ENCODE measurements around the gene SMG5. TPM values are rescaled to one million over a fixed set of nuclear protein-coding genes. Genes with fewer than 3 reads are reported as not detected.

The SMG5 gene
- total RNA-seq, 1 donor from 2014 or later, result 57.7 TPM

GRCh38 chr1:156232201-156232894 lies 50.3 kb downstream of the SMG5 start:
- Histone ChIP-seq H3K27ac (no peak overlapping the region), H3K36me3 (peaks cover 0 to 48% of the 10 kb centered on the region in 2 donors), H3K4me3 (no peak overlapping the region), H3K9me3 (no peaks in the 10 kb centered on the region), H3K4me1 (no peaks in the 10 kb centered on the region), H3K27me3 (no peaks in the 10 kb centered on the region)
- TF ChIP-seq POLR2AphosphoS5 (IDR thresholded peaks at IDR 0.05; ENCODE audit: insufficient read depth in 1 of 2, low read depth in 1 of 2), result no peak
- no peak for TF ChIP-seq POLR2A (IDR thresholded peaks at IDR 0.05)
- no peak for TF ChIP-seq CTCF (IDR thresholded peaks at IDR 0.05)
- intact Hi-C loops (cut with DNase I), result no loop called here
- DNase-seq (ENCODE audit: extremely low spot score in 2 of 2), result no peak

GRCh38 chr1:156230473-156230837 lies 52.2 kb downstream of the SMG5 start:
- peaks cover 0 to 40% of the 10 kb centered on the region in 2 donors for H3K36me3 ChIP-seq
- intact Hi-C loops (cut with DNase I), result no loop called here
- no peaks in the 10 kb centered on the region for H3K9me3 ChIP-seq
- H3K4me3 ChIP-seq, result no peak overlapping the region
- H3K4me1 ChIP-seq, result peaks cover 3% of the 10 kb centered on the region
- no peak for TF ChIP-seq POLR2AphosphoS5 (IDR thresholded peaks at IDR 0.05; ENCODE audit: insufficient read depth in 1 of 2, low read depth in 1 of 2)
- TF ChIP-seq CTCF (IDR thresholded peaks at IDR 0.05), result no peak
- no peak for TF ChIP-seq POLR2A (IDR thresholded peaks at IDR 0.05)
- no peak overlapping the region for H3K27ac ChIP-seq
- H3K27me3 ChIP-seq, result no peaks in the 10 kb centered on the region
- no peak for DNase-seq (ENCODE audit: extremely low spot score in 2 of 2)

- no peaks in the 10 kb centered on the region for H3K9me3 ChIP-seq
- no peaks in the 10 kb centered on the region for H3K27me3 ChIP-seq
- intact Hi-C loops (cut with DNase I), result no loop called here
- no peak overlapping the region for H3K4me3 ChIP-seq
- no peak for DNase-seq (ENCODE audit: extremely low spot score in 2 of 2)
- peaks cover 8% of the 10 kb centered on the region for H3K4me1 ChIP-seq
- no peak for TF ChIP-seq POLR2AphosphoS5 (IDR thresholded peaks at IDR 0.05; ENCODE audit: insufficient read depth in 1 of 2, low read depth in 1 of 2)
- no peak for TF ChIP-seq POLR2A (IDR thresholded peaks at IDR 0.05)
- no peak for TF ChIP-seq CTCF (IDR thresholded peaks at IDR 0.05)
- H3K27ac ChIP-seq, result no peak overlapping the region
- H3K36me3 ChIP-seq, result peaks cover 0 to 37% of the 10 kb centered on the region in 2 donors
Measured at GRCh38 chr1:156229809-156230472, 52.7 kb downstream of the SMG5 start.

GRCh38 chr1:156228501-156228900 lies 54.1 kb downstream of the SMG5 start:
- no peak overlapping the region for H3K27ac ChIP-seq
- H3K36me3 ChIP-seq, result peaks cover 0 to 32% of the 10 kb centered on the region in 2 donors
- intact Hi-C loops (cut with DNase I), result no loop called here
- DNase-seq (ENCODE audit: extremely low spot score in 2 of 2), result no peak
- TF ChIP-seq POLR2A (IDR thresholded peaks at IDR 0.05), result no peak
- no peak for TF ChIP-seq POLR2AphosphoS5 (IDR thresholded peaks at IDR 0.05; ENCODE audit: insufficient read depth in 1 of 2, low read depth in 1 of 2)
- TF ChIP-seq CTCF (IDR thresholded peaks at IDR 0.05), result no peak
- no peak overlapping the region for H3K4me3 ChIP-seq
- no peaks in the 10 kb centered on the region for H3K27me3 ChIP-seq
- H3K4me1 ChIP-seq, result peaks cover 8% of the 10 kb centered on the region
- H3K9me3 ChIP-seq, result no peaks in the 10 kb centered on the region

GRCh38 chr1:156226782-156227181 lies 55.8 kb downstream of the SMG5 start:
- peak in 1 of 2 donors; percentile 83 for DNase-seq (ENCODE audit: extremely low spot score in 2 of 2)
- H3K36me3 ChIP-seq, result peaks cover 0 to 42% of the 10 kb centered on the region in 2 donors
- no peaks in the 10 kb centered on the region for H3K9me3 ChIP-seq
- no peak overlapping the region for H3K27ac ChIP-seq
- intact Hi-C loops (cut with DNase I), result loop anchor here (2.0 kb wide), 1 partner anchor 80 kb away; no protein-coding TSS in a partner anchor
- H3K4me3 ChIP-seq, result no peak overlapping the region
- no peaks in the 10 kb centered on the region for H3K27me3 ChIP-seq
- peaks cover 8% of the 10 kb centered on the region for H3K4me1 ChIP-seq
- TF ChIP-seq CTCF (IDR thresholded peaks at IDR 0.05) (no peak), POLR2AphosphoS5 (IDR thresholded peaks at IDR 0.05; ENCODE audit: insufficient read depth in 1 of 2, low read depth in 1 of 2) (no peak), POLR2A (IDR thresholded peaks at IDR 0.05) (no peak)

All from vagina (tissue), 2 donors.